RWPE2 (cell line): ENCODE results near the gene HDAC4.

Experiments
- ATAC-seq: fragments of 200-7000 bp; cut with Tn5 transposase; 3 replicates; pipeline ENCODE4 v1.9.1; 2021; ENCODE audit warnings: low read depth
- DNase-seq: peaks from one replicate; pipeline ENCODE4 v3.0.0-alpha.2; 2020; ENCODE audit warnings: low spot score
- H3K27ac ChIP-seq: fragments of 450-650 bp; 2 replicates; pipeline ENCODE4 v1.5.1; 2017; ENCODE audit warnings: mild to moderate bottlenecking; ENCODE audit not compliant: poor library complexity, severe bottlenecking
- H3K27me3 ChIP-seq: fragments of 250-450 bp; sonication (Bioruptor Pico); 2 replicates; pipeline ENCODE4 v1.5.1; 2021; ENCODE audit warnings: mild to moderate bottlenecking, moderate library complexity; ENCODE audit not compliant: insufficient read depth, poor library complexity, severe bottlenecking
- H3K36me3 ChIP-seq: fragments of 250-450 bp; sonication (Bioruptor Pico); 2 replicates; pipeline ENCODE4 v1.5.1; 2020; ENCODE audit warnings: low read depth, mild to moderate bottlenecking, moderate library complexity
- H3K4me1 ChIP-seq: fragments of 250-450 bp; sonication (Bioruptor Pico); 2 replicates; pipeline ENCODE4 v1.5.1; 2021; ENCODE audit warnings: mild to moderate bottlenecking, moderate library complexity; ENCODE audit not compliant: insufficient read depth, poor library complexity, severe bottlenecking
- H3K4me3 ChIP-seq: fragments of 250-450 bp; sonication (Bioruptor Pico); 2 replicates; pipeline ENCODE4 v1.5.1; 2021; ENCODE audit warnings: mild to moderate bottlenecking, moderate library complexity; ENCODE audit not compliant: severe bottlenecking
- H3K9me3 ChIP-seq: fragments of 250-450 bp; sonication (Bioruptor Pico); 2 replicates; pipeline ENCODE4 v1.5.1; 2021; ENCODE audit warnings: mild to moderate bottlenecking, moderate library complexity; ENCODE audit not compliant: severe bottlenecking
- TF ChIP-seq, protein P1 (sequence below): fragments of 450-650 bp; IDR thresholded peaks from one replicate; pipeline ENCODE4 v1.5.1; 2017; ENCODE audit warnings: mild to moderate bottlenecking, moderate library complexity; ENCODE audit not compliant: poor library complexity, severe bottlenecking

Gene HDAC4

DNA sequence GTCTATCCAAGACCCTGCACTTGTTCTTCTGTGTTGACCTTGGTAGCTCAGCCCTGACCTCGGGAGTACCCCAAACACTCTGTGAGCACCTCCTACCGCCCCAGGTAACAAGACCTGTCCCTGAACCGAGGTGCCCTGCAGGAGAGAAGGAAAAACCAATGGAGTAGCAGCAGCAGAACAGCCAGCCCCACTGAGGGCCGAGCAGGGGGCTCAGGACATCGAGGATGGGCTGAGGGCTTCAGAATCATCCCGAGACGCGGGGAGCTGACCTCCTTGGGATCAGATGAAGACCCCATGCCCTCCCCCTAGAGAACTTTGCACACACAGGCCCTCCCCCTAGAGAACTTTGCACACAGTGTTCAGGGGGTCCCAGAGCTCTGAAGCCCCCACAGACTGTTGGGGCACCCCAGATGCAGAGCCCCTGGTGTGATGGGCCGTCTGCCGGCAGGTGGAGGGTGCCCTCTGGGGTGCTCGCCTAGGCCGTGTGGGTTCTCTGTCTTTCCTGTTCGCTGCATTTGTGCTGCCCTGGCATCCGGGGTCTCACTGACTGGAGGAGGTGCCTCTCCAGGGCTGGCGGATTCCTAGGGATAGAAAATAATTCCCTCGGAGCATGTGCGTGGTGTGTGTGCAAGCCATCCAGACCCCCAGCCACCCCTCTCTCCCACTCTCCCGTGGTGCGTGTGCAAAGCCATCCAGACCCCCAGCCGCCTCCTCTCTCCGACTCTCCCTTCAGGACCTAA lies 363.8 kb downstream of the HDAC4 start:
- H3K4me3 ChIP-seq: no peak overlapping the region
- DNase-seq (peak; percentile 55), ATAC-seq (no peak)
- no peak overlapping the region for H3K27ac ChIP-seq
- H3K4me1 ChIP-seq: no peaks in the 10 kb centered on the region
- TF ChIP-seq, protein P1, sequence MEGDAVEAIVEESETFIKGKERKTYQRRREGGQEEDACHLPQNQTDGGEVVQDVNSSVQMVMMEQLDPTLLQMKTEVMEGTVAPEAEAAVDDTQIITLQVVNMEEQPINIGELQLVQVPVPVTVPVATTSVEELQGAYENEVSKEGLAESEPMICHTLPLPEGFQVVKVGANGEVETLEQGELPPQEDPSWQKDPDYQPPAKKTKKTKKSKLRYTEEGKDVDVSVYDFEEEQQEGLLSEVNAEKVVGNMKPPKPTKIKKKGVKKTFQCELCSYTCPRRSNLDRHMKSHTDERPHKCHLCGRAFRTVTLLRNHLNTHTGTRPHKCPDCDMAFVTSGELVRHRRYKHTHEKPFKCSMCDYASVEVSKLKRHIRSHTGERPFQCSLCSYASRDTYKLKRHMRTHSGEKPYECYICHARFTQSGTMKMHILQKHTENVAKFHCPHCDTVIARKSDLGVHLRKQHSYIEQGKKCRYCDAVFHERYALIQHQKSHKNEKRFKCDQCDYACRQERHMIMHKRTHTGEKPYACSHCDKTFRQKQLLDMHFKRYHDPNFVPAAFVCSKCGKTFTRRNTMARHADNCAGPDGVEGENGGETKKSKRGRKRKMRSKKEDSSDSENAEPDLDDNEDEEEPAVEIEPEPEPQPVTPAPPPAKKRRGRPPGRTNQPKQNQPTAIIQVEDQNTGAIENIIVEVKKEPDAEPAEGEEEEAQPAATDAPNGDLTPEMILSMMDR: no peak
- H3K9me3 ChIP-seq: no peaks in the 10 kb centered on the region
- H3K27me3 ChIP-seq: peaks cover 7% of the 10 kb centered on the region
- no peaks in the 10 kb centered on the region for H3K36me3 ChIP-seq

DNA sequence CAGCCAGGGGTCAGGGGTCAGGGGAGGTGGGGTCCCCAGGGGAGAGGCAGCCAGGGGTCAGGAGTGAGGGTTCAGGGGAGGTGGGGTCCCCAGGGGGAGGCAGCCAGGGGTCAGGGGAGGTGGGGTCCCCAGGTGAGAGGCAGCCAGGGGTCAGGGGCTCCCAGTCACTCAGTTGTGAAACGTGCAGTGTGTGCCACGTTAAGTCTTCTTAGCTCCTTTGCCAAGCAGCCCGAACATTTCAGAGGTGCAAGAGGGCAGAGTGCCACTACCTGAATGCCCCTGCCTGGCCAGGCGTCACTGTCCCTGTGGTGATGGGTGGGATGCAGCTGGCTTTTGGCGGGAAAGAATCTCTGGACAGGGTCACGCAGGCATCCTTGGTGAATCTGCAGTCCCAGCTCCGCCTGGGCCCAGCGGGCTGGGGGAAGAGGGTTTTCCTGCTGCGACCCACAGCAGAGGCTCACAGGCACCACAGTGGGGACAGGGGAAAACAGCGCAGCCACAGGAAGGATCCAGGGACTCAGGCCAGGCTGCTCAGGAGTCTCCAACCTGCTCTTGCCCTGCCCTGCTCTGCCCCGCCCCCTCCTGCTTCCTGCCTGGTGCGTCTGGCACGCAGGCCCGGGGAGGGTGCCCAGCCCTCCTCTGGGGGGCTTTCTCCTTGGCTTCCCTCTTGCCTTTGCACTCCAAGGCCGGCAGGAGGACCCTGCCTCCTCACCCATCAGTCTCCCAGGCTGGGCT lies 364.7 kb downstream of the HDAC4 start:
- Histone ChIP-seq H3K36me3 (no peaks in the 10 kb centered on the region), H3K27ac (no peak overlapping the region), H3K4me1 (no peaks in the 10 kb centered on the region), H3K27me3 (peaks cover 15% of the 10 kb centered on the region), H3K4me3 (no peak overlapping the region), H3K9me3 (no peaks in the 10 kb centered on the region)
- DNase-seq: peak; percentile 67
- TF ChIP-seq, protein P1: no peak
- no peak for ATAC-seq

DNA sequence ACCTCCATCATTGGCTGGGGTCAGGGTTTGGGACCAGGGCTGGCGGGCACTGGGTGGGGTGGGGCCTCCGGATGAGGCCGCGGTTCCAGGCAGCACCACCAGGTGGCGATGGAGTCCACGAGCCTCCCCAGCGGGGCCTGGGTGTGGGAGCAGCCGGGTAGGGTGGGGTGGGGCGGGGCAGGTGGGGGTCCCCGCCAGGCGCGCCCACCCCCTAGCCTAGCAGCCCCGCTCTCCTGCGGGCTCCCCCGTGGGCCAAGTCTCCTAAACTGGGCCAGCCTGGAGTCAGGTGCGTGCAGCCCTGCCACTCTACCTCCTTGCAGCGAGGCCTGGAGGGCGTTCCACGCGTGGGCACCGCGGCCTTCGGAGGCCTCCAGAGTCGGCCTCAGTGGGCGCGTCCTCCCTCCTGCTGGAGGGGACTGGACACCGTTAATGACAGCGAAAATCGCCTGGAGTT lies 365.4 kb downstream of the HDAC4 start:
- TF ChIP-seq, protein P1: peak; percentile 82
- DNase-seq (no peak), ATAC-seq (peak; percentile 77)

DNA sequence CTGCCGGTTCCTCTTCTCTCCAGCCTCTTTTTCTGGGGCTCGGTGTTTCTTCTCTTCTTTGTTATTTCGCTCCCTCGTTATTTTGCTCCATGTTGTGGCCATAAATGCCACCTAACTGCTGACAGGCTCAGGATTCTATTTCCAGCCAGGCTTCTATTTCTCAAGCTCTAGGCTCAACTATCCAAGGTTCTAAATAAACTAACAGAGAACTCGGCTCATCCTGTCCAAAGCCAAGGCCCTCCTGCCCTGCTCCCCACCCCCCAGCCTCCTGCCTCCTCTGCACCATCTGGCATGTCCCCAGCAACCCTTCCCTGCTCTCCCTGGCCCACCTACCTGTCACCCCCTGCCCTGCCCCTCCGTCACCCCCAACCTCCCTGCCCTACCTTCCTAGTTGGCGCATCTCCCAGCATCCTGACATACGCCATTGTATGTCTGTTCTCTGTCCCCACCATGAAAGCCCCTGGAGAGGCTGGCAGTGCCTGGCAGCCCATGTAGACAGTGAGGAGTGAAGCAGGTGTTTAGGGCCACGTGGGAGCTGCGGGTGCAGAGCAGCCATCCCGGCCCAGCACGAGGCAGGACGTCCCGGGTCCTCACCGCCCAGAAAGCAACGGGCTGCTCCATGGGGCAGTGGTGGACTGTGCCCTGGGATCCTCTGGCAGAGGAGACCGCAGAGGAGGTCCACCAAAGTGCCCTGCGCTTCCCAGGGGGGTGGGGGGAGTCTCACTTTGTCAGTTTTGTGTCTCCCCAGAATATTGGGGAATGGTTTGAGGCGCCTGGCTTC lies 366.1 kb downstream of the HDAC4 start:
- ATAC-seq: no peak
- peaks cover 27% of the 10 kb centered on the region for H3K27me3 ChIP-seq
- no peak overlapping the region for H3K4me3 ChIP-seq
- TF ChIP-seq, protein P1: no peak
- no peaks in the 10 kb centered on the region for H3K4me1 ChIP-seq
- no peak overlapping the region for H3K27ac ChIP-seq
- H3K9me3 ChIP-seq: no peaks in the 10 kb centered on the region
- H3K36me3 ChIP-seq: no peaks in the 10 kb centered on the region
- no peak for DNase-seq

More for the DNA sequence above, 365.4 kb downstream of the HDAC4 start:
- H3K27me3 ChIP-seq: peaks cover 23% of the 10 kb centered on the region
- H3K36me3 ChIP-seq: no peaks in the 10 kb centered on the region
- no peaks in the 10 kb centered on the region for H3K9me3 ChIP-seq
- H3K27ac ChIP-seq: no peak overlapping the region
- H3K4me1 ChIP-seq: no peaks in the 10 kb centered on the region
- no peak overlapping the region for H3K4me3 ChIP-seq
